Esophagus muscularis mucosa (tissue), 3 donors: ENCODE data around the gene FTSJ1.

Experiments
- POLR2AphosphoS5 ChIP-seq, 2 donors: sonication (generic); formaldehyde crosslinking; IDR thresholded peaks; one replicate each; pipeline ENCODE4 v1.6.1; 2017; ENCODE audit warnings: antibody characterized with exemption in 2 of 2
- TF ChIP-seq, protein P1 (sequence below), 3 experiments: fragments of 200-600 bp in 2 of 3; fragments of 450-650 bp in 1 of 3; sonication (generic) in 2 of 3; IDR thresholded peaks; one replicate each; pipeline ENCODE4 v1.5.1; 2017 to 2019; ENCODE audit warnings: antibody characterized with exemption in 3 of 3, mild to moderate bottlenecking in 2 of 3, moderate library complexity in 1 of 3

DNA sequence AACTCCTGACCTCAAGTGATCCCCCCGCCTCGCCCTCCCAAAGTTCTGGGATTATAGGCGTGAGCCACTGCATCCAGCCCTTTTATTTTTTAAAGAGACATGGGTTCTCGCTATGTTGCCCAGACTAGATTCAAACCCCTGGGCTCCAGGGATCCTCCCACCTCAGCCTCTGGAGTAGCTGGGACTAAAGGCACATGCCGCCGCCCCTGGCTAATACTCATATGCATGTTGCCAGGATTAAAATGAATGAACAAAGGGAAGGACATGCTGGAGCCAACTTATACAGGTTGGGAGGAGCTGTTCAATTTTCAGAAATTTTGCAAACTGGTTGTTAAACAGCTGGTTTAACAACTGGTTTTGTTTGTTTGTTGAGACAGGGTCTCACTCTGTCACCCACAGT is 1.4 kb upstream of the FTSJ1 start:
- TF ChIP-seq POLR2AphosphoS5 (IDR thresholded peaks at IDR 0.05), result no peak
- TF ChIP-seq, protein P1, sequence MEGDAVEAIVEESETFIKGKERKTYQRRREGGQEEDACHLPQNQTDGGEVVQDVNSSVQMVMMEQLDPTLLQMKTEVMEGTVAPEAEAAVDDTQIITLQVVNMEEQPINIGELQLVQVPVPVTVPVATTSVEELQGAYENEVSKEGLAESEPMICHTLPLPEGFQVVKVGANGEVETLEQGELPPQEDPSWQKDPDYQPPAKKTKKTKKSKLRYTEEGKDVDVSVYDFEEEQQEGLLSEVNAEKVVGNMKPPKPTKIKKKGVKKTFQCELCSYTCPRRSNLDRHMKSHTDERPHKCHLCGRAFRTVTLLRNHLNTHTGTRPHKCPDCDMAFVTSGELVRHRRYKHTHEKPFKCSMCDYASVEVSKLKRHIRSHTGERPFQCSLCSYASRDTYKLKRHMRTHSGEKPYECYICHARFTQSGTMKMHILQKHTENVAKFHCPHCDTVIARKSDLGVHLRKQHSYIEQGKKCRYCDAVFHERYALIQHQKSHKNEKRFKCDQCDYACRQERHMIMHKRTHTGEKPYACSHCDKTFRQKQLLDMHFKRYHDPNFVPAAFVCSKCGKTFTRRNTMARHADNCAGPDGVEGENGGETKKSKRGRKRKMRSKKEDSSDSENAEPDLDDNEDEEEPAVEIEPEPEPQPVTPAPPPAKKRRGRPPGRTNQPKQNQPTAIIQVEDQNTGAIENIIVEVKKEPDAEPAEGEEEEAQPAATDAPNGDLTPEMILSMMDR (IDR thresholded peaks at IDR 0.05), result no peak
